ENCODE results near the gene RAD51B.

RAD51B gene

GRCh38 chr14:68464711-68465110 is 645.1 kb downstream of the RAD51B start:
- H3K4me1 ChIP-seq: no peaks in the 10 kb centered on the region
- no peak for DNase-seq
- TF ChIP-seq CTCF (IDR thresholded peaks at IDR 0.05; ENCODE audit: low read depth, low read length): no peak
- H3K9me3 ChIP-seq: no peaks in the 10 kb centered on the region
- no peaks in the 10 kb centered on the region for H3K27me3 ChIP-seq
- no peak overlapping the region for H3K4me3 ChIP-seq (ENCODE audit: low read depth, low read length)
- H3K36me3 ChIP-seq: no peaks in the 10 kb centered on the region

GRCh38 chr14:68466491-68466977 is 647.0 kb downstream of the RAD51B start:
- H3K4me1 ChIP-seq: no peaks in the 10 kb centered on the region
- no peaks in the 10 kb centered on the region for H3K27me3 ChIP-seq
- no peaks in the 10 kb centered on the region for H3K9me3 ChIP-seq
- TF ChIP-seq CTCF (IDR thresholded peaks at IDR 0.05; ENCODE audit: low read depth, low read length): no peak
- H3K4me3 ChIP-seq (ENCODE audit: low read depth, low read length): no peak overlapping the region
- H3K36me3 ChIP-seq: no peaks in the 10 kb centered on the region
- DNase-seq: no peak

GRCh38 chr14:68467425-68467824 is 647.8 kb downstream of the RAD51B start:
- H3K27me3 ChIP-seq: no peaks in the 10 kb centered on the region
- no peak overlapping the region for H3K4me3 ChIP-seq (ENCODE audit: low read depth, low read length)
- no peaks in the 10 kb centered on the region for H3K9me3 ChIP-seq
- DNase-seq: no peak
- no peak for TF ChIP-seq CTCF (IDR thresholded peaks at IDR 0.05; ENCODE audit: low read depth, low read length)
- H3K36me3 ChIP-seq: no peaks in the 10 kb centered on the region
- no peaks in the 10 kb centered on the region for H3K4me1 ChIP-seq

- DNase-seq: no peak
- H3K4me1 ChIP-seq: no peaks in the 10 kb centered on the region
Observed at GRCh38 chr14:68468437-68469207, 649.0 kb downstream of the RAD51B start.

GRCh38 chr14:68469208-68469713 is 649.7 kb downstream of the RAD51B start:
- Histone ChIP-seq H3K4me1 (no peaks in the 10 kb centered on the region), H3K9me3 (no peaks in the 10 kb centered on the region), H3K36me3 (no peaks in the 10 kb centered on the region), H3K27me3 (no peaks in the 10 kb centered on the region), H3K4me3 (ENCODE audit: low read depth, low read length) (no peak overlapping the region)
- TF ChIP-seq CTCF (IDR thresholded peaks at IDR 0.05; ENCODE audit: low read depth, low read length): no peak
- no peak for DNase-seq

More at GRCh38 chr14:68468437-68469207, 649.0 kb downstream of the RAD51B start:
- Histone ChIP-seq H3K9me3 (no peaks in the 10 kb centered on the region), H3K27me3 (no peaks in the 10 kb centered on the region), H3K36me3 (no peaks in the 10 kb centered on the region), H3K4me3 (ENCODE audit: low read depth, low read length) (no peak overlapping the region)
- TF ChIP-seq CTCF (IDR thresholded peaks at IDR 0.05; ENCODE audit: low read depth, low read length): no peak

- Histone ChIP-seq H3K36me3 (no peaks in the 10 kb centered on the region), H3K4me1 (no peaks in the 10 kb centered on the region), H3K4me3 (ENCODE audit: low read depth, low read length) (no peak overlapping the region), H3K9me3 (no peaks in the 10 kb centered on the region), H3K27me3 (no peaks in the 10 kb centered on the region)
- TF ChIP-seq CTCF (IDR thresholded peaks at IDR 0.05; ENCODE audit: low read depth, low read length): no peak
- DNase-seq: no peak
Observed at GRCh38 chr14:68470361-68470760, 650.8 kb downstream of the RAD51B start.

All from BE2C (cell line).